ENCODE results near the gene ECHDC3.

DNA sequence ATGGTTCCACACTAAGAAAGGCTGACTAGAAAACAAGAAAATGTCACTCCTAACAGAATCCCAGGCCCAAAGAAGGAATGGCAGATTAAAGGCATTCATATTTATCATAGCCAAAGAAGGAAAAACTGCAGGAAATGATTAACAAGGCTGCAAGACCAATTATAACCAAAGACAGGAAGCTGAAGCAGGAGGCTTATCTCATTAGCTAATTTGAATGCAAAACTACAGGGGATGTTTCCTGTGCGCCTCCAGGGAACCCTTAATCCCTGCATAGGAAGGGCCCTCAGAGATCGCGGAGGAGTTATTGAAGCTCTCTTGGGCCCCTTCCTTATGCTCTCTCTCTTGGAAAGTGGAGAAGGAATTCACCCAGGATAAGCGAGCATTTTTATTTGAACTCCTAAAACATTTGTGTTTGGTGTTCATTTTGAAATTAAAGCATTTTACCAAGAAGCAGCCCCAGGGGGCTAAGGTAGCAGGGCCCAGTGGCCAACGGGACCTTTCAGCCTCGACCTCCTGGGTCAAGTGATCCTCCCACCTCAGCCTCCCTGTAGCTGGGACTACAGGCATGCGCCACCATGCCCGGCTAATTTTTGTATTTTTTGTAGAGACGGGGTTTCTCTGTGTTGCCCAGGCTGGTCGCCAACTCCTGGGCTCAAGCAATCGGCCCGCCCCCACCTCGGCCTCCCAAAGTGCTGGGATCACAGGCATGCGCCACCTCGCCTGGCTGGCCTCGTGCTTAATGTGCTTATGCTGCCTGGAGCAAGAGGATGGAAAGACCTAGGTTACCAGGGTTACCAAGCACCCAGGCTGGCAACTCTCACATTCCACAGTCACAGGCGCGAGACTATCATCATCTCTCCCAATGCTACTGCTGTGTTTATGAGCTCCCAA, 56.9 kb downstream of the ECHDC3 start:
- TF ChIP-seq, protein P1, sequence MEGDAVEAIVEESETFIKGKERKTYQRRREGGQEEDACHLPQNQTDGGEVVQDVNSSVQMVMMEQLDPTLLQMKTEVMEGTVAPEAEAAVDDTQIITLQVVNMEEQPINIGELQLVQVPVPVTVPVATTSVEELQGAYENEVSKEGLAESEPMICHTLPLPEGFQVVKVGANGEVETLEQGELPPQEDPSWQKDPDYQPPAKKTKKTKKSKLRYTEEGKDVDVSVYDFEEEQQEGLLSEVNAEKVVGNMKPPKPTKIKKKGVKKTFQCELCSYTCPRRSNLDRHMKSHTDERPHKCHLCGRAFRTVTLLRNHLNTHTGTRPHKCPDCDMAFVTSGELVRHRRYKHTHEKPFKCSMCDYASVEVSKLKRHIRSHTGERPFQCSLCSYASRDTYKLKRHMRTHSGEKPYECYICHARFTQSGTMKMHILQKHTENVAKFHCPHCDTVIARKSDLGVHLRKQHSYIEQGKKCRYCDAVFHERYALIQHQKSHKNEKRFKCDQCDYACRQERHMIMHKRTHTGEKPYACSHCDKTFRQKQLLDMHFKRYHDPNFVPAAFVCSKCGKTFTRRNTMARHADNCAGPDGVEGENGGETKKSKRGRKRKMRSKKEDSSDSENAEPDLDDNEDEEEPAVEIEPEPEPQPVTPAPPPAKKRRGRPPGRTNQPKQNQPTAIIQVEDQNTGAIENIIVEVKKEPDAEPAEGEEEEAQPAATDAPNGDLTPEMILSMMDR (IDR thresholded peaks at IDR 0.05; ENCODE audit: extremely low read depth in 1 of 2, insufficient read depth in 1 of 2, low read depth in 1 of 2, low read length in 2 of 2): no peak
- no peak for TF ChIP-seq MYC (IDR thresholded peaks at IDR 0.05; ENCODE audit: low read depth, low read length)
- TF ChIP-seq, protein P2, sequence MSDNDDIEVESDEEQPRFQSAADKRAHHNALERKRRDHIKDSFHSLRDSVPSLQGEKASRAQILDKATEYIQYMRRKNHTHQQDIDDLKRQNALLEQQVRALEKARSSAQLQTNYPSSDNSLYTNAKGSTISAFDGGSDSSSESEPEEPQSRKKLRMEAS (IDR thresholded peaks at IDR 0.05; ENCODE audit: insufficient read depth, insufficient read length): no peak
- TF ChIP-seq EZH2 (IDR thresholded peaks at IDR 0.05; ENCODE audit: borderline replicate concordance, low read depth, low read length, severe bottlenecking): no peak
